ENCODE results near the gene NFIC.

DNA sequence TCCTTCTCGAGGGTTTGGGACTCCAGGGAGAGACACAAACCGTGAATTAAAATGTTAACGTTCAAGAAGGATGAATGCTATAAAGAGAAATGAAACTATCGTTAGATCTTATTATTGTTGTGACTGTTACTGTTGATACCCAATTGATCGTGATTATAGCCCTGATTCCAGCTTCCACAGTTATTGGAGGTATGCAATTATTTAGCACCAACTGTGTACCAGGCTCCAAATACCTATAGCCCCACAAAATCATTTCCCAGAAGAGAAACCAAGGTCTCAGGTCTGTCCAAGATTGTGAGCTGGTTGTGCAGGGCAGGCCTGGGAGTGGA lies 30.1 kb upstream of the NFIC start:
- TF ChIP-seq, protein P1, sequence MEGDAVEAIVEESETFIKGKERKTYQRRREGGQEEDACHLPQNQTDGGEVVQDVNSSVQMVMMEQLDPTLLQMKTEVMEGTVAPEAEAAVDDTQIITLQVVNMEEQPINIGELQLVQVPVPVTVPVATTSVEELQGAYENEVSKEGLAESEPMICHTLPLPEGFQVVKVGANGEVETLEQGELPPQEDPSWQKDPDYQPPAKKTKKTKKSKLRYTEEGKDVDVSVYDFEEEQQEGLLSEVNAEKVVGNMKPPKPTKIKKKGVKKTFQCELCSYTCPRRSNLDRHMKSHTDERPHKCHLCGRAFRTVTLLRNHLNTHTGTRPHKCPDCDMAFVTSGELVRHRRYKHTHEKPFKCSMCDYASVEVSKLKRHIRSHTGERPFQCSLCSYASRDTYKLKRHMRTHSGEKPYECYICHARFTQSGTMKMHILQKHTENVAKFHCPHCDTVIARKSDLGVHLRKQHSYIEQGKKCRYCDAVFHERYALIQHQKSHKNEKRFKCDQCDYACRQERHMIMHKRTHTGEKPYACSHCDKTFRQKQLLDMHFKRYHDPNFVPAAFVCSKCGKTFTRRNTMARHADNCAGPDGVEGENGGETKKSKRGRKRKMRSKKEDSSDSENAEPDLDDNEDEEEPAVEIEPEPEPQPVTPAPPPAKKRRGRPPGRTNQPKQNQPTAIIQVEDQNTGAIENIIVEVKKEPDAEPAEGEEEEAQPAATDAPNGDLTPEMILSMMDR (IDR thresholded peaks at IDR 0.05; ENCODE audit: low read depth, low read length, missing input control): no peak
- TF ChIP-seq YY1 (IDR thresholded peaks at IDR 0.05) (no peak), SP1 (IDR thresholded peaks at IDR 0.05) (no peak)
